ENCODE measurements around the gene CHD2.

The CHD2 gene

GRCh38 chr15:92898988-92899582 lies 1.0 kb upstream of the CHD2 start:
- ChIA-PET POLR2A (ENCODE audit: low non-redundant PET) (interaction anchor here (0.6 to 1.5 kb wide), 2 partner anchors 76 to 89 kb away, joined by 3 to 8 read pairs; no protein-coding TSS in a partner anchor), CTCF (interaction anchor here (1.9 kb wide), 1 partner anchor 90 kb away, joined by 8 read pairs; no protein-coding TSS in a partner anchor)
- no peak overlapping the region for H3K27ac ChIP-seq
- DNase-seq (ENCODE audit: low spot score) = no peak
- no peak for TF ChIP-seq CTCF (conservative IDR thresholded peaks at IDR 0.05; ENCODE audit: low read depth)

GRCh38 chr15:92899601-92899947 lies 550 bp upstream of the CHD2 start:
- TF ChIP-seq CTCF (conservative IDR thresholded peaks at IDR 0.05; ENCODE audit: low read depth) = peak; percentile 28; the same call in 1 of the 2 replicates
- ChIA-PET POLR2A (ENCODE audit: low non-redundant PET) (interaction anchor here (0.6 to 1.5 kb wide), 4 partner anchors 17 to 96 kb away, joined by 3 to 8 read pairs (median 5); no protein-coding TSS in a partner anchor), CTCF (interaction anchor here (1.9 kb wide), 1 partner anchor 90 kb away, joined by 8 read pairs; no protein-coding TSS in a partner anchor)
- no peak for DNase-seq (ENCODE audit: low spot score)
- peak overlapping the region; percentile 98 for H3K27ac ChIP-seq

GRCh38 chr15:92900731-92901071 lies 577 bp downstream of the CHD2 start:
- no peak for DNase-seq (ENCODE audit: low spot score)
- ChIA-PET POLR2A (ENCODE audit: low non-redundant PET) (interaction anchor here (0.8 to 1.5 kb wide), 5 partner anchors 18 to 97 kb away, joined by 3 to 8 read pairs (median 5); no protein-coding TSS in a partner anchor), CTCF (interaction anchor here (1.9 kb wide), 1 partner anchor 92 kb away, joined by 8 read pairs; no protein-coding TSS in a partner anchor)
- H3K27ac ChIP-seq = peak overlapping the region; percentile 98
- TF ChIP-seq CTCF (conservative IDR thresholded peaks at IDR 0.05; ENCODE audit: low read depth) = no peak

GRCh38 chr15:92901072-92901761 lies 1.1 kb downstream of the CHD2 start:
- H3K27ac ChIP-seq = no peak overlapping the region
- CTCF ChIA-PET = interaction anchor here (1.9 kb wide), 1 partner anchor 92 kb away, joined by 8 read pairs; no protein-coding TSS in a partner anchor
- no peak for DNase-seq (ENCODE audit: low spot score)
- POLR2A ChIA-PET (ENCODE audit: low non-redundant PET) = interaction anchor here (0.8 to 1.0 kb wide), 2 partner anchors 61 to 90 kb away, joined by 3 to 5 read pairs; no protein-coding TSS in a partner anchor
- no peak for TF ChIP-seq CTCF (conservative IDR thresholded peaks at IDR 0.05; ENCODE audit: low read depth)

- CTCF ChIA-PET = interaction anchor here (2.2 kb wide), 1 partner anchor 92 kb away, joined by 8 read pairs; no protein-coding TSS in a partner anchor
- DNase-seq (ENCODE audit: low spot score) = no peak
- POLR2A ChIA-PET (ENCODE audit: low non-redundant PET) = no interaction called here
- no peak overlapping the region for H3K27ac ChIP-seq
- no peak for TF ChIP-seq CTCF (conservative IDR thresholded peaks at IDR 0.05; ENCODE audit: low read depth)
Measured at GRCh38 chr15:92901995-92902394, 1.9 kb downstream of the CHD2 start.

GRCh38 chr15:92902737-92903593 lies 2.8 kb downstream of the CHD2 start:
- CTCF ChIA-PET = interaction anchor here (0.6 to 2.2 kb wide), 3 partner anchors 40 to 93 kb away, joined by 3 to 8 read pairs (median 3); no protein-coding TSS in a partner anchor
- POLR2A ChIA-PET (ENCODE audit: low non-redundant PET) = interaction anchor here (0.6 to 1.5 kb wide), 2 partner anchors 20 to 1968 kb away, joined by 3 to 5 read pairs; no protein-coding TSS in a partner anchor
- DNase-seq (ENCODE audit: low spot score) = no peak

More at GRCh38 chr15:92902737-92903593, 2.8 kb downstream of the CHD2 start:
- H3K27ac ChIP-seq = no peak overlapping the region
- no peak for TF ChIP-seq CTCF (conservative IDR thresholded peaks at IDR 0.05; ENCODE audit: low read depth)

Measured in RWPE1 (cell line).